ENCODE measurements around the gene PSMB10.

The PSMB10 gene

DNA sequence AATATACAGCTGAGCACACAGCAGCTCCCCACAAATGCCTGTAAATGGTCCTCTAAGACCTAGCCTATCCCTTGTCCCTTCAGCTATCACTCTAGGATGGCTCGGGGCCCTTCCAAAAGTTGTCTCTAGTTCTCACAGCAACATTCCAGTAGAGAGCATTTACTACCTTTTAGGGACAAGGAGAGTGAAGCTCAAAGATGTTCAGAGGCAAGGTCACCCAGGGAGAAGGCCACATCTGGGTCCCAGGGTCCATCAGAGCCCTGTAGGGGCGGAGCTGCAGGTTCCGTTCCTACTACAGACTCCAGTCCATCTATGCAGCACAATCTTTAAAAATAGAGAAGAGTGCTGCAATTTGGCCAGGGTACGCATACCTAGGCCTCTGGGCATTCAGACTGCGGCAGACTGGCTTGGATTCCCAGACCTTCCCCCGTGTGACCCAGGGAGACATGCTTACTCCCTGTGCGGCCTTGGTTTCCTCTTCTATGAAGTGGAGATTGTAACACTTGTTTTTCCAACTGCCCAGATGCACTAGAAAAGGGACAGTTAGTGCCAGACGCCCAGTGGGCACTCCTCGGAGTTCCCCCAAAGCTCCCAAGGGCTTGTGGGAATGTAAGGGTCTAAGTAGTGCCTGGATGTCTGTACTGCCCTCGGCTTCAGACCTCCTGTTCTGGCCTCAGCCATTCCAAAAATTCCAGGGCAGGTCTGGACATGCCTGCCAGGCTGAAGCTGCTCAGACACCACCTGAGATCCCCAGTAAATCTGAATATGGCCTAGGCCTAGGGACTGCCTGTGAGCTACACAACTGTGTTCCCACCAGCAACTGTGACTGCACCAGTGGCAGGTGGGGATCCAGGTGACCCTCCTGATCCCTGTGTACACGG, 29.3 kb upstream of the PSMB10 start:
- peak overlapping the region; percentile 80 for H2AK5ac ChIP-seq (ENCODE audit: low read length, severe bottlenecking)
- no peaks in the 10 kb centered on the region for H3K9me3 ChIP-seq (ENCODE audit: control insufficient read depth, low read length)
- peak overlapping the region; percentile 52 for H2BK15ac ChIP-seq (ENCODE audit: low read depth, poor library complexity, severe bottlenecking)
- peak overlapping the region; percentile 11 for H2BK120ac ChIP-seq (ENCODE audit: low read depth, low read length)
- H3K9ac ChIP-seq (ENCODE audit: low read length) = peak overlapping the region; percentile 92
- peaks cover 39 to 45% of the 10 kb centered on the region in 2 experiments for H3K36me3 ChIP-seq (ENCODE audit: control insufficient read depth in 1 of 2, insufficient read depth in 2 of 2, low read depth in 1 of 2, low read length in 2 of 2)
- peak overlapping the region; percentile 63 to 75 for H2BK12ac ChIP-seq (ENCODE audit: low read length in 2 of 2)
- peaks cover 45% of the 10 kb centered on the region for H3K4me1 ChIP-seq (ENCODE audit: control insufficient read depth, insufficient read depth, low read depth, low read length)
- H3K79me1 ChIP-seq (replicated peaks; ENCODE audit: low read length, poor library complexity, severe bottlenecking) = peaks cover 31% of the 10 kb centered on the region
- H3K23ac ChIP-seq (ENCODE audit: low read length in 2 of 2) = peak overlapping the region in 1 of 2 experiments; percentile 95
- DNase-seq = peak; percentile 9
- WGBS = 87% methylated on average over 10 of the region's 11 CpGs
- H3K18ac ChIP-seq (ENCODE audit: low read depth in 1 of 2, low read length in 2 of 2) = peak overlapping the region; percentile 33 to 98
- H4K91ac ChIP-seq (ENCODE audit: low read length) = peak overlapping the region; percentile 85
- H3K27me3 ChIP-seq (ENCODE audit: control insufficient read depth in 1 of 2, insufficient read depth in 1 of 2, low read length in 2 of 2) = no peaks in the 10 kb centered on the region
- H4K8ac ChIP-seq (ENCODE audit: low read length) = peak overlapping the region; percentile 56
- peak overlapping the region; percentile 25 for H3K4me2 ChIP-seq (ENCODE audit: low read length, poor library complexity, severe bottlenecking)
- H2AFZ ChIP-seq (ENCODE audit: low read depth, low read length) = no peak overlapping the region
- H2BK5ac ChIP-seq (ENCODE audit: low read depth, low read length, poor library complexity, severe bottlenecking) = peak overlapping the region; percentile 81
- H3K4ac ChIP-seq (ENCODE audit: low read depth in 1 of 2, low read length in 2 of 2) = peak overlapping the region; percentile 58 to 75
- H3K27ac ChIP-seq (ENCODE audit: low read length, poor library complexity, severe bottlenecking) = peak overlapping the region; percentile 62
- H3K4me3 ChIP-seq (ENCODE audit: insufficient read depth in 1 of 2, low read depth in 1 of 2, low read length in 2 of 2) = peak overlapping the region in 1 of 2 experiments; percentile 85
- peak overlapping the region in 1 of 2 experiments; percentile 97 for H3K14ac ChIP-seq (ENCODE audit: low read length in 2 of 2)

DNA sequence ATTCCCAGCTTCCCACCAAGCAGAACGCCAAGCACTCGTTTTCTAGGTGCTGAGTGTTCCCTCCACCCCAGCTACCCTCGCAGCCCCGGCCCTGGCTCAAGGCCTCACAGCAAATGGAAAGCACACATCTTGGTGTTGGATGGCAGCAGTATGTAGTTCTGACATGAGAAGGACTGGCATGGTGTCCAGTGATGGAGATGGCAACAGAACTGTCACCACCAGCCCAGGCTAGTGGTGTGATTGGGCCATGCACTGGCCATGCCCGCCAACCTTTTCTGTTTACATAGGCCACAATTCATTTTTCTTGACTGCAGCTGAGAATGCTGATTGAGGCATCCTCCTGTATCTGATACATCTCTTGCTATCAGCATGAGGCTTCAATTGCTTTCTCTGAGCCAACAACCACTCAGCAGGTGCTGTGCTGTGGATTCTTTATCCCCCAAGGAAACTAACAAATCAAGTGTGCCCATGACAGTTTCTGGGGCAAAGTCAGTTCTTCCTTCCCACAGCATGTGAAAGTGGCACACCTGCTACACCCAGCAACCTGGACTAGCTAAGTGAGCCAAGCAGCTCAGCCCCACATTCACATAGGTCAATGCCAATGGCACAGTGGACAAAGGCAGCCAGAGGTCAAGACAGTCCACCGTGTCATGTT, 28.0 kb upstream of the PSMB10 start:
- H4K8ac ChIP-seq (ENCODE audit: low read length) = peak overlapping the region; percentile 35
- WGBS = 96% methylated on average over 6 of the region's 6 CpGs
- H3K27me3 ChIP-seq (ENCODE audit: control insufficient read depth in 1 of 2, insufficient read depth in 1 of 2, low read length in 2 of 2) = no peaks in the 10 kb centered on the region
- peaks cover 55% of the 10 kb centered on the region for H3K4me1 ChIP-seq (ENCODE audit: control insufficient read depth, insufficient read depth, low read depth, low read length)
- H3K36me3 ChIP-seq (ENCODE audit: control insufficient read depth in 1 of 2, insufficient read depth in 2 of 2, low read depth in 1 of 2, low read length in 2 of 2) = peaks cover 52 to 58% of the 10 kb centered on the region in 2 experiments
- H2BK120ac ChIP-seq (ENCODE audit: low read depth, low read length) = no peak overlapping the region
- H4K91ac ChIP-seq (ENCODE audit: low read length) = peak overlapping the region; percentile 4
- DNase-seq = no peak
- no peak overlapping the region for H3K27ac ChIP-seq (ENCODE audit: low read length, poor library complexity, severe bottlenecking)
- H3K14ac ChIP-seq (ENCODE audit: low read length in 2 of 2) = no peak overlapping the region
- H3K4me2 ChIP-seq (ENCODE audit: low read length, poor library complexity, severe bottlenecking) = no peak overlapping the region
- peak overlapping the region in 1 of 2 experiments; percentile 94 for H3K23ac ChIP-seq (ENCODE audit: low read length in 2 of 2)
- no peak overlapping the region for H2AK5ac ChIP-seq (ENCODE audit: low read length, severe bottlenecking)
- no peak overlapping the region for H3K4me3 ChIP-seq (ENCODE audit: insufficient read depth in 1 of 2, low read depth in 1 of 2, low read length in 2 of 2)
- H2AFZ ChIP-seq (ENCODE audit: low read depth, low read length) = no peak overlapping the region
- peaks cover 43% of the 10 kb centered on the region for H3K79me1 ChIP-seq (replicated peaks; ENCODE audit: low read length, poor library complexity, severe bottlenecking)
- H2BK12ac ChIP-seq (ENCODE audit: low read length in 2 of 2) = no peak overlapping the region
- no peak overlapping the region for H2BK5ac ChIP-seq (ENCODE audit: low read depth, low read length, poor library complexity, severe bottlenecking)
- H3K9me3 ChIP-seq (ENCODE audit: control insufficient read depth, low read length) = no peaks in the 10 kb centered on the region
- no peak overlapping the region for H3K9ac ChIP-seq (ENCODE audit: low read length)
- H3K4ac ChIP-seq (ENCODE audit: low read depth in 1 of 2, low read length in 2 of 2) = peak overlapping the region in 1 of 2 experiments; percentile 30
- no peak overlapping the region for H2BK15ac ChIP-seq (ENCODE audit: low read depth, poor library complexity, severe bottlenecking)
- no peak overlapping the region for H3K18ac ChIP-seq (ENCODE audit: low read depth in 1 of 2, low read length in 2 of 2)

DNA sequence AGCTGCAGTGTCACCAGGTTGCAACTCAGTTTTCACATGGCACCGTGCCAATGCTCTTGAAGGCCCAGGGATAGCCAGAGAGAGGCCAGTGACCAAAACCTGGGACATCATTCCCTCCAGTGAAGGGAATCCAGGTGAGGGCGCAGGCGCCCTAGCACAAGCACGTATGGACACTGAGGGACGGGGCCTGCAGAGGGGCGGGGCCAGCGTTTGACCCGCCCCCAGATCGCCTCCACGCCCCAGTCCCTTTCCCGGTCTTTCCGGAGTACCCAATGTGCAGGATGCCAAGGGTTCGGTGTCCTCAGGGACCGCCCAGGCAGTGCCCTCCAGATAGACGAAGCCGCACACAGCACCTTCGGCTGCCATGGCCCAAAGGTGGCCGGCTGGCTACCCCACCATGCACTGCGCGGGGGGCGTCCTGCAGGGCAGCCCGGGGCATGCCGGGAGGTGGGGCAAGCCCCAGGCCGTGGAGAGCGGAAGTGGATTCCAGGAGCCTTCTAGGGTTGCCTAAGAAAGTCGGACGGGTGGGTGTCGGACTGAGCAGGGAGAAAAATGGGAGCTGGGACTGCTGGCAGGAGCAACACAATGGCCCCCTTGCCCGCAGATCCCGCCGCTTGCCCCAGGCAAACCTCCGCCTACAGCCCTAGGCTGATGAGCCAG, 27.1 kb upstream of the PSMB10 start:
- no peak overlapping the region for H3K23ac ChIP-seq (ENCODE audit: low read length in 2 of 2)
- no peak overlapping the region for H3K4me2 ChIP-seq (ENCODE audit: low read length, poor library complexity, severe bottlenecking)
- H2BK12ac ChIP-seq (ENCODE audit: low read length in 2 of 2) = no peak overlapping the region
- H3K4ac ChIP-seq (ENCODE audit: low read depth in 1 of 2, low read length in 2 of 2) = peak overlapping the region in 1 of 2 experiments; percentile 46
- no peak overlapping the region for H3K14ac ChIP-seq (ENCODE audit: low read length in 2 of 2)
- WGBS = 95% methylated on average over 32 of the region's 32 CpGs
- no peak overlapping the region for H2AFZ ChIP-seq (ENCODE audit: low read depth, low read length)
- H3K36me3 ChIP-seq (ENCODE audit: control insufficient read depth in 1 of 2, insufficient read depth in 2 of 2, low read depth in 1 of 2, low read length in 2 of 2) = peaks cover 60 to 66% of the 10 kb centered on the region in 2 experiments
- H3K9ac ChIP-seq (ENCODE audit: low read length) = no peak overlapping the region
- no peaks in the 10 kb centered on the region for H3K27me3 ChIP-seq (ENCODE audit: control insufficient read depth in 1 of 2, insufficient read depth in 1 of 2, low read length in 2 of 2)
- no peak overlapping the region for H2AK5ac ChIP-seq (ENCODE audit: low read length, severe bottlenecking)
- no peak for DNase-seq
- H4K91ac ChIP-seq (ENCODE audit: low read length) = no peak overlapping the region
- H3K4me3 ChIP-seq (ENCODE audit: insufficient read depth in 1 of 2, low read depth in 1 of 2, low read length in 2 of 2) = peak overlapping the region in 1 of 2 experiments; percentile 11
- peaks cover 54% of the 10 kb centered on the region for H3K4me1 ChIP-seq (ENCODE audit: control insufficient read depth, insufficient read depth, low read depth, low read length)
- H3K79me1 ChIP-seq (replicated peaks; ENCODE audit: low read length, poor library complexity, severe bottlenecking) = peaks cover 51% of the 10 kb centered on the region
- no peak overlapping the region for H3K27ac ChIP-seq (ENCODE audit: low read length, poor library complexity, severe bottlenecking)
- H2BK5ac ChIP-seq (ENCODE audit: low read depth, low read length, poor library complexity, severe bottlenecking) = no peak overlapping the region
- H3K18ac ChIP-seq (ENCODE audit: low read depth in 1 of 2, low read length in 2 of 2) = no peak overlapping the region
- H2BK120ac ChIP-seq (ENCODE audit: low read depth, low read length) = no peak overlapping the region
- no peaks in the 10 kb centered on the region for H3K9me3 ChIP-seq (ENCODE audit: control insufficient read depth, low read length)
- H2BK15ac ChIP-seq (ENCODE audit: low read depth, poor library complexity, severe bottlenecking) = no peak overlapping the region
- H4K8ac ChIP-seq (ENCODE audit: low read length) = no peak overlapping the region

GRCh38 chr16:67963292-67963661, 26.6 kb upstream of the PSMB10 start:
- Histone ChIP-seq H3K9me3 (ENCODE audit: control insufficient read depth, low read length) (no peaks in the 10 kb centered on the region), H2AK5ac (ENCODE audit: low read length, severe bottlenecking) (no peak overlapping the region), H3K18ac (ENCODE audit: low read depth in 1 of 2, low read length in 2 of 2) (no peak overlapping the region), H3K4me1 (ENCODE audit: control insufficient read depth, insufficient read depth, low read depth, low read length) (peaks cover 52% of the 10 kb centered on the region), H3K36me3 (ENCODE audit: control insufficient read depth in 1 of 2, insufficient read depth in 2 of 2, low read depth in 1 of 2, low read length in 2 of 2) (peaks cover 66 to 71% of the 10 kb centered on the region in 2 experiments), H3K14ac (ENCODE audit: low read length in 2 of 2) (no peak overlapping the region), H3K23ac (ENCODE audit: low read length in 2 of 2) (no peak overlapping the region), H3K79me1 (replicated peaks; ENCODE audit: low read length, poor library complexity, severe bottlenecking) (peaks cover 55% of the 10 kb centered on the region), H2AFZ (ENCODE audit: low read depth, low read length) (no peak overlapping the region), H2BK12ac (ENCODE audit: low read length in 2 of 2) (no peak overlapping the region), H2BK15ac (ENCODE audit: low read depth, poor library complexity, severe bottlenecking) (no peak overlapping the region), H3K27me3 (ENCODE audit: control insufficient read depth in 1 of 2, insufficient read depth in 1 of 2, low read length in 2 of 2) (no peaks in the 10 kb centered on the region), H2BK120ac (ENCODE audit: low read depth, low read length) (no peak overlapping the region), H4K91ac (ENCODE audit: low read length) (no peak overlapping the region), H3K9ac (ENCODE audit: low read length) (no peak overlapping the region), H4K8ac (ENCODE audit: low read length) (peak overlapping the region; percentile 51), H3K4ac (ENCODE audit: low read depth in 1 of 2, low read length in 2 of 2) (no peak overlapping the region), H3K4me2 (ENCODE audit: low read length, poor library complexity, severe bottlenecking) (no peak overlapping the region), H3K27ac (ENCODE audit: low read length, poor library complexity, severe bottlenecking) (no peak overlapping the region), H2BK5ac (ENCODE audit: low read depth, low read length, poor library complexity, severe bottlenecking) (no peak overlapping the region), H3K4me3 (ENCODE audit: insufficient read depth in 1 of 2, low read depth in 1 of 2, low read length in 2 of 2) (no peak overlapping the region)
- WGBS = 100% methylated on average over 2 of the region's 2 CpGs
- no peak for DNase-seq

All from mesenchymal stem cell (in vitro differentiated cells and primary cell).